A375 (cell line): Measurements from ENCODE around the gene TRAPPC2L. TPM values are rescaled to one million over a fixed set of nuclear protein-coding genes. Genes with fewer than 3 reads are reported as not detected.

Experiments
- total RNA-seq: library from RNA; depleted of rRNA; stranded (reverse); fragments of >200 nt; shearing (Covaris generic); gene quantifications from 2 replicates; pipeline ENCODE4 v1.2.3, GENCODE V29; 2014; rRNA removed

TRAPPC2L gene
- 49.9 and 51.0 TPM in 2 replicates for total RNA-seq

GRCh38 chr16:88856828-88857727 is at the start of gene TRAPPC2L, which contains the start of gene GALNS:
TSS of gene TRAPPC2L (plus strand) at chr16:88857127. CDS start at chr16:88857151, 24 bp downstream.
TSS of gene GALNS (minus strand) at chr16:88856947. CDS start at chr16:88856877, 70 bp downstream.

GRCh38 chr16:88811769-88812512 is 45.0 kb upstream of the TRAPPC2L start, which contains the start of gene APRT:
TSS of gene APRT (minus strand) at chr16:88811928. CDS start at chr16:88811899, 29 bp downstream.

GRCh38 chr16:88866151-88866920 is 9.4 kb downstream of the TRAPPC2L start, which contains the start of gene PABPN1L:
TSS of gene PABPN1L (minus strand) at chr16:88866660. CDS start at chr16:88866606, 54 bp downstream.

Other genes with a start within 250 kb of the TRAPPC2L start
- 0.15 TPM in 1 of 2 replicates, not detected in the other for gene IL17C, start 218.6 kb upstream of the TRAPPC2L start, total RNA-seq
- 274 and 319 TPM in 2 replicates for gene CYBA, start 206.1 kb upstream of the TRAPPC2L start, total RNA-seq
- gene MVD, start 194.0 kb upstream of the TRAPPC2L start, total RNA-seq: 14.1 and 17.1 TPM in 2 replicates
- 0.16 TPM in 1 of 2 replicates, not detected in the other for gene SNAI3, start 170.6 kb upstream of the TRAPPC2L start, total RNA-seq
- 28.6 and 36.2 TPM in 2 replicates for gene RNF166, start 150.7 kb upstream of the TRAPPC2L start, total RNA-seq
- 27.1 and 35.6 TPM in 2 replicates for gene CTU2, start 150.6 kb upstream of the TRAPPC2L start, total RNA-seq
- gene PIEZO1, start 71.9 kb upstream of the TRAPPC2L start, total RNA-seq: 172 and 177 TPM in 2 replicates
- 68.2 and 88.4 TPM in 2 replicates for gene CDT1, start 53.3 kb upstream of the TRAPPC2L start, total RNA-seq
- gene APRT, start 45.2 kb upstream of the TRAPPC2L start, total RNA-seq: 235 and 258 TPM in 2 replicates
- 6.6 and 7.9 TPM in 2 replicates for gene GALNS, start 180 bp upstream of the TRAPPC2L start, total RNA-seq
- not detected in 2 replicates for gene PABPN1L, start 9.5 kb downstream of the TRAPPC2L start, total RNA-seq
- not detected in 2 replicates for gene CBFA2T3, start 120.1 kb downstream of the TRAPPC2L start, total RNA-seq
- gene ACSF3, start 236.7 kb downstream of the TRAPPC2L start, total RNA-seq: 35.7 and 43.8 TPM in 2 replicates